CD4-positive, alpha-beta T cell treated with Interleukin-6 for 4 hours (primary cell): Measurements from ENCODE around the gene NOD2.

Experiments
- DNase-seq: peaks from one replicate; pipeline ENCODE4 v3.0.0-alpha.2; 2020; ENCODE audit warnings: mixed read lengths

NOD2 gene

GRCh38 chr16:50692999-50693781 is at the start of gene NOD2:
Gene NOD2, plus strand, starts transcription at chr16:50693606. Its CDS starts 5,890 bp downstream, at chr16:50699496.
- peak; percentile 62 for DNase-seq

- no peak for DNase-seq
Observed at GRCh38 chr16:50644245-50644644, 49.2 kb upstream of the NOD2 start.

GRCh38 chr16:50644729-50645128 is 48.7 kb upstream of the NOD2 start:
- peak; percentile 63 for DNase-seq

- no peak for DNase-seq
Observed at GRCh38 chr16:50645563-50646220, 47.7 kb upstream of the NOD2 start.

GRCh38 chr16:50646345-50646744 is 47.1 kb upstream of the NOD2 start:
- no peak for DNase-seq

GRCh38 chr16:50651835-50652438 is 41.5 kb upstream of the NOD2 start:
- DNase-seq: no peak

- DNase-seq: no peak
Observed at GRCh38 chr16:50652836-50653425, 40.5 kb upstream of the NOD2 start.

- no peak for DNase-seq
Observed at GRCh38 chr16:50653633-50654519, 39.5 kb upstream of the NOD2 start.

- DNase-seq: no peak
Observed at GRCh38 chr16:50655558-50656055, 37.8 kb upstream of the NOD2 start.

- DNase-seq: no peak
Observed at GRCh38 chr16:50657241-50657640, 36.2 kb upstream of the NOD2 start.

GRCh38 chr16:50659806-50660205 is 33.6 kb upstream of the NOD2 start:
- no peak for DNase-seq

GRCh38 chr16:50662306-50662940 is 31.0 kb upstream of the NOD2 start:
- DNase-seq: no peak

- no peak for DNase-seq
Observed at GRCh38 chr16:50664270-50664669, 29.1 kb upstream of the NOD2 start.

GRCh38 chr16:50665128-50665878 is 28.1 kb upstream of the NOD2 start:
- peak; percentile 88 for DNase-seq

- peak; percentile 68 for DNase-seq
Observed at GRCh38 chr16:50666658-50667496, 26.5 kb upstream of the NOD2 start.

- no peak for DNase-seq
Observed at GRCh38 chr16:50667497-50668367, 25.7 kb upstream of the NOD2 start.

GRCh38 chr16:50668368-50669008 is 24.9 kb upstream of the NOD2 start:
- no peak for DNase-seq

- no peak for DNase-seq
Observed at GRCh38 chr16:50669741-50670140, 23.7 kb upstream of the NOD2 start.

GRCh38 chr16:50670476-50670875 is 22.9 kb upstream of the NOD2 start:
- no peak for DNase-seq
